ENCODE measurements around the gene SCGB3A2.
A peak's percentile ranks its signal among the peaks of the same experiment; 100 is the strongest.

The SCGB3A2 gene, protein sequence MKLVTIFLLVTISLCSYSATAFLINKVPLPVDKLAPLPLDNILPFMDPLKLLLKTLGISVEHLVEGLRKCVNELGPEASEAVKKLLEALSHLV

DNA sequence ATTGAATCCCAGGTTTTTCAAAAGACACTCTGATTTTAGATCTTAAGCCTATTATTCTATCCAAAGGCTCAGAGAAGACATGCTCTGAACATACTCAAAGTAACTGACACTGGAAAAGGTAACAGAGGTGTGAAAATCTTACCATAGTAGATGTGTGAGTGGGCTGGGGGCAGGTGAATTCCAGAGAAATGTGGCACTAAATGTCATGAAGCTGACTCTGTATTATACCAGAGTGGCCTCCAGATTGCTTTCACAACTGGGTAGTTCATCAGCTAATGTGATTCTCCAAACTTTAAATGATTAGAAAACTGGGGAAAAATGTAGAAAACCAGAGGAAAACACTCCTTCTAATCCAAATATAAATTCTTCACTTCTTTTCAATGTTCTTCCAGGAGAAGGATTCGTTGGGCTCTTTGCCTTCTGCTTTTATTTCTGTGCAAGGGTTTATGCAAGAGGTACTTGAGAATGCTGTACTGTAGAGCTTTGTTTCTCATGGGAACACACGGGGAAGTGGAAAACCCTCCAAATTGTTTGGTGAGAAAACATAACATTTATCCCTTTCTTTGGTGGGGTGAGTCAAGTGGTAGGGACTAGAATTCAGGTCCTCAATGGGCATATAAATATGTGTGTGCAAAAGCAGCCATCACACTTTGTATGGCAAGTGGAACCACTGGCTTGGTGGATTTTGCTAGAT, at the start of gene SCGB3A2:
TSS of gene SCGB3A2 (plus strand) at position 646 of the 694 bp plus-strand sequence. CDS start 93 bp downstream, outside the sequence.
- DNase-seq = no peak

DNA sequence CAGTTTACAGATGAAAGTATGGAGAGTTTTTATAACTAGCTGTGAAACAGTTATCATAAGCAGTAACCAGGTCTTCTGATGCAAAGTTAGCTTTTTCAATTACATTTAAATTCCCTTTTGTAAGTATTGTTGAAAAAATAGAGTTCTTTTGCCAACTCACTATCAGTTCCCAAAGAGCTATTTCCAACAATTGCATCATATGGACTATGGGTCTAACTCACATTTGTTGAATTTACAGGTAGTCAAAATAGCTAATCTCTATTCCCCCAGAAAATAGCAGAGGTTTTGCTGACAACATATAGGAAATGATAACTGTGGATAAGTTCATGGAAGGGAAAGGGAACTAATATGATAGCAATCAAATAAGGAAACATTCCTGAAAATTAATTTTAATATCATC, 48.5 kb upstream of the SCGB3A2 start:
- no peak for DNase-seq

DNA sequence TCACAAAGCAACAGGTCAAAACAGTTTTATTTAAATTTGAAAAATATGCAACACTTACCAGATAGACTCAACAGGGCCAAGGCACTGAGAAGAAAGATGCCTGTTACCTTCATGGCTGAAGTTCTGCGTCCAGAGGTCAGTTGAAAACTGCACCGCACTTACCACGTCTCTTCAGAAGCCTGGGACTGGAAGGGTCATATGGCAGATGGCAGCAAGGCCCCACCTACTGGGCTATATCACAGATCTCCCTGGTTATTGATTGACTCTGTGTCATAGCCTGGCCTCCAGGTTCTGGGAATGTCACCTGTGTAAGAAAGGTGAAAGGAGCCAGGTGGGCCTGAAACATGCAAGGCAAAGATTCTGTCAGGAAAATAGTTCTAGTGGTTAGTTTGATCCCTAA, 47.0 kb upstream of the SCGB3A2 start, which contains the start of gene SPINK1:
TSS of gene SPINK1 (minus strand) at position 207 of the 400 bp plus-strand sequence. CDS start at position 113, 94 bp downstream.
- no peak for DNase-seq

DNA sequence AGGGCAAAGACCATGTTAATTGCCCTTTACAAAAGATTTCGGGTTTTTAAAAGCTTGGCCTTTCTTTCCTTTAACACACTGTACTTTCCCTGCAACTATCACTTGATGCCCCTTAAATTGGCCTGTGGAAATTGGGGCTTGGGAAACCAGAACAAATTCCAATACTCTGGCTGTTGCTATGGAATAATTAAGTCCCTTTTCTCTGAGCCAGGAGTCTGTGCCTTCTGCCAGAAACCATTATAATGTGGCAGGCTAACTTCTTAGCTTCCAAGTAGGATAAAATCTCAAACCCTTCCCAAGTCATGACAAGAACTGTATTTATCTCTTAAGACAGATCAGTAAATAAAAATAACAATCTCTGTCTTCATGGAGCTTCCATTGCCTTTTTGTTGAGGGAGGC, 46.0 kb upstream of the SCGB3A2 start:
- no peak for DNase-seq

DNA sequence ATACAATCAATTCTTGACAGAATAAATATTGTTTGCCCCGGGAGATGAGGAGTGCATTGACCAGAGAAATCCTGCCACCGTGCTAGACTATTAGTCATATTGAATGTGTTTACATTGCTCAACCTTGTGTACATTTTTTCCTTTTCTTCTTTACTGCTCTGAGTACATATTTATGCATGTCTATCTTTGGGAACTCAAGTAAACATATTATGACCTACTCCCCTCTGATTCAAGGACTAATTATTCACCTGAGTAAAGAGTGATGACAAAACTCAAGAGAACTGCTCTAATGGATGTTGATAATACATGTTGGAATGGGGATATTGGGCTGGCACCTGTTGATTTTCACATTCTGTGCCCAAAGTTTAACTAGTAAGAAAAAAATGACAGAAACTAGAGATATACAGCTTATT, 43.1 kb upstream of the SCGB3A2 start:
- no peak for DNase-seq

DNA sequence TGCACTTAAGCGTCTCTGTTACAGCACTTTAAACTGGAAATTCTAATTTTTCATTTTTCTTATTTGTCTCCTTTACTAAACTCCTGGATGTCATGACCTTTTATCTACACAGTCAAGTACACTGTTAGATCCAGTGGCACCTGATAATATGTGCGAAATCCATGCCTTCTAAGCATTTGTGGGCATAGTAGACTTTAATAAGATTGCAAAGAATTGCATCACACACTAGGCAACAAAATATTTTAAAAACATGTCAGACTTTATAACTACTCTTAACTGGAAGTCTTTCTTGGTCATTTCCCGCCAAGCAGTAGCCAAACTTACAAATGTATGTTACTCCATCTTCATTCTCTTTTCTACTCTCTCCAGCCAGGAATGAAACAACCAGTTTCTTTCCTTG, 42.1 kb upstream of the SCGB3A2 start:
- DNase-seq = no peak

DNA sequence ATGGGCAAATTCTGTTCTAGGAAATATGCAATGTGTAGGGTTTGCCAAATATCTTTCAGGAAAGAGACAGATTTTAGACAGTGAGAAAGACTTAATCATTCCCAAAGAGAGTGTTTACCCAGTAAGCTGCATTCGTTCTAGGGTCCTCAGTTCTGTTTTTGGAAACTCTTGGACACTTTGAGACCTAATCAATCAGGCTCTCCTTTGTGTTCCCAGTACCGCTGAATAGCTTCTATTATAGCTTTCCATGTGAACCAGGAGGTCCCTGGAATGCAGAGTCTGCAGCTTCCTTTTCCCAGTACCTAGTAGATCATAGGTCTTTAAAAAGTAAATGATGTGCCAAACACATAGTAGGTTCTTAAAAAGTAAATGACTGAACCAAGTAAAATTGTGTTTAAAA, 35.6 kb upstream of the SCGB3A2 start:
- no peak for DNase-seq

DNA sequence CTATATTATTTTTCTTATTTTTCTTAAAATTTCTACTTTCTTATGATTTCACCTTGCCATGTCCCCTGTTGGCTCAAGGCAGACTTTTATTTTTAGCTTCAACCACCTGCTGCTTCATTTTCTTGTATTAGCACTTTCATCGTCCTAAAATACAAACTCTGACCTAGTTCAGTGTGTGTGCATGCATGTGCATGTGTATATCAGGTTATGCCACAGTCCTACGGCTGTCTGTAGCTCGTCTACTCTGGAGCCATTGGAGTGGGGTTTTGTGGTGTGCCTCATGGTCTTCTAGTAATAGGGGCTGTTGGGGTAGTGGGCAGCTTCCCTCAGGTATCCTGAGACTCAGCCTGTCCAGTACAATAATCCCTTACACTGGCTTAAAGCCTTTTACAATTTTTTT, 33.7 kb upstream of the SCGB3A2 start:
- DNase-seq = no peak

DNA sequence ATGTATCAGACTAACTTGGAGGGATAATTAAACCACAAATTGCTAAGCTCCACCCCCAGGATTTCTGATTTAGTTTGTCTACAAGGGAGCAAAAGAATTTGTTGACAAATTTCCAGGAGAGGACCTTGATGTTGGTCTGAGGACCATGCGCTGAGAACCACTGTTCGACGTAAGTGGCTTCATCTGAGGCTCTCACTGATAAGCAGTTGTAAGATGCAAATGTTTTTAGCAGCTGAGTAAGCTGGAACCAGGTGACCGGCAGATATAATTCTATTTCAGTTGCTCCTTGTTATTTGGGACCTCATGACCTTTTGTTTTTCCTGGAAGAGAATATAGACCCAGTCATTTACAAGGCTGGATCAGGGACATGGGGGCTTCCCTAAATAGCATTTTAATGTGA, 32.9 kb upstream of the SCGB3A2 start:
- no peak for DNase-seq

DNA sequence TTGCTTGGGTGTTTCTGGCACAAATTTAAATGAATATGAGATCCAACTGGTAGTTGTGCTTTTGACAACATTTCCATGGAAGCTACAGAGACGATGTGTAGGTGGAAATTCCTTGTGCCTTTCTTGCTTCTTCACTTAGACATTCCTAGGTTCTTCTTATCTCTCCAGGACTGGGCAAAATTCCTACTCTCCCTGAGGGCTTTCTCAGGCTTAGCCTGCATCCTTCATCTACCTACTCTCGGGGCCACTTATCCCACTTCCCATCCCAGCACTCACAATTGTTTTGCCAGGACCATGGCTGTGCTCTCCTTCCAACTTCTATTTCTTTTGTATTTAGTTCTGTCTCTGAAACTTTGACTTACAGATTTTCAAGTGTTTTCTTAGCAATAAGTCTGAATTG, 29.3 kb upstream of the SCGB3A2 start:
- no peak for DNase-seq

DNA sequence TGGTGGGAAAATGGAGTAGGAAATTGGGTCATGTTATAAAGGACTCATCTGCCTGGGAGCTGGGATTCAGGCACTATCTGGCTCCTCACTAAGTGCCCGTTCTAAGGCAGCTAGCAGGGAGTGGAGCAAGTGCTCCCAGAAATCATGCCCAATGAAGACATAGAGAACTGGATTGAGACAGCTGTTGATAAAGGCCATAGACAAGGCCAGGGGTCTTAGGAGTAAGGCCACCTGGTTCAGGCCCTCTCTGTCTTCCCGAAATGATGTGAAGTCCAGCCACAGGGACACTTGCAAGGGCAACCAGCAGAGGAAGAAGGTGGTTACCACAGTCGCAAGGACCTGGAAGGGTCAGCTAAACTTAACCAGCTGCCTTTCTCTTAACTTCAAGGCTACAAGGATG, 26.9 kb upstream of the SCGB3A2 start:
- no peak for DNase-seq

DNA sequence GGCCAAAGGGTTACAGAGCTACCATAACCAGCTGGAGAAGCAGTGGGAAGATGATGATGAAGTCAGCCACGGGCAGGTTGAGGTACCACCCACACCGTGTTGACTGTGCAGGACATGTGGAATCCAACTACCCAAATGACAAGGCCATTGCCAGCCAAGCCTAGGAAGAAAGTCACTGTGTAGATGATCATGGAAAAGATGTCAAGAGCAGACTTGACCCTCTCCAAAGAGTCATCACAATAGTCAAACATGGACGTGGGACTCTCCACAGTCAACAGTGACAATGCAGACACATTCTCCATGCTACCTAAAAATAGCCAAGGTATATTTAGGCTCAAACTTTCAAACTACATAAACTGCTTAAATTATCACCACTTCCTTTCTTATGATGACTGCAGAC, 26.1 kb upstream of the SCGB3A2 start:
- DNase-seq = no peak

DNA sequence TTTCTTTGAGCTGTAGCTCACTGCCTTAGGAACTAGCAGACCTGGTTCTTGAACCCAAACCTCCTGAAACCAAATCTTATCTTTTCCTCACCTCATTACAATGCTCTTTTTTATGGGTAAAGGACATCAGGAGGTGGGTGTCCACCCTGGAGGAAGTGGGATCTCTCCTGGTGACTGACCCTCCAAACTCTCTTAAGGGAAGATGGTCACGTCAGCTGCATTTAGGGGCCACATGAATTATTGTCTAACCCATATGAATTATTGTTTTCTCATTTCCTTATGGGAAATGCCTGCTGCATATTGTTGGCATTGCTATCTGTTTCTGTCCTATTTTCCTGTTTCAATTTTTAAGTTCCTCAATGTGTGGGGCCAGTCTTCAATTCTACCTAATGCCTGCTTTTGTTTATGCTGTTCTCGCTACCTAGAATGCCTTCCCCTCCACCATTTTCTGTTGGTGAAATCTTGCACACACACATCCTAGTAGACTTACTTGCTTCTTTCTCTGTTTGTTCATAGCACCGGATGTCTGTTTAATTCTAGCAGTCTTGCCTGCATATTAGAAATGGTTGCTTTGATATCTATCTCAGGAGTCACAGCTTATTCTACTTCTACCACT, 25.0 kb upstream of the SCGB3A2 start:
- no peak for DNase-seq

DNA sequence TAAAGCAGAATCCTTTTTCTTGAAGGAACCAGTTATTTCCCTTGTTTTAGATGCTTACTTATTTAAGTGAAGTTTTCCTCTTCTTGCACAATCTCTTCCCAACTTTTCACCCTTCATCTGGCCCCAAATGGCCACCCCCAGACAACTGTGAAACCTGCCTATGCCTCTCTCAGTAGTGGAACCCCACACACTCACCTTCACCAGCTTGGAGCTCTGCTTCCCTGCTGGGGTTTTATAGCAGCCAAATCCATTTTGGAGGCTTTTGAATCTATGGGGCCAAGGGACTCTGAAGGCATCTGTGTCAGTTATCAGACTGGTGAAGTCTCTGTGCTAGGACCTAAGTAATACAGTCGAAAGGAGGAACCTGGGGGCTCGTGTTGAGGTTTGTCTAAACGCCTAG, 24.2 kb upstream of the SCGB3A2 start:
- no peak for DNase-seq

DNA sequence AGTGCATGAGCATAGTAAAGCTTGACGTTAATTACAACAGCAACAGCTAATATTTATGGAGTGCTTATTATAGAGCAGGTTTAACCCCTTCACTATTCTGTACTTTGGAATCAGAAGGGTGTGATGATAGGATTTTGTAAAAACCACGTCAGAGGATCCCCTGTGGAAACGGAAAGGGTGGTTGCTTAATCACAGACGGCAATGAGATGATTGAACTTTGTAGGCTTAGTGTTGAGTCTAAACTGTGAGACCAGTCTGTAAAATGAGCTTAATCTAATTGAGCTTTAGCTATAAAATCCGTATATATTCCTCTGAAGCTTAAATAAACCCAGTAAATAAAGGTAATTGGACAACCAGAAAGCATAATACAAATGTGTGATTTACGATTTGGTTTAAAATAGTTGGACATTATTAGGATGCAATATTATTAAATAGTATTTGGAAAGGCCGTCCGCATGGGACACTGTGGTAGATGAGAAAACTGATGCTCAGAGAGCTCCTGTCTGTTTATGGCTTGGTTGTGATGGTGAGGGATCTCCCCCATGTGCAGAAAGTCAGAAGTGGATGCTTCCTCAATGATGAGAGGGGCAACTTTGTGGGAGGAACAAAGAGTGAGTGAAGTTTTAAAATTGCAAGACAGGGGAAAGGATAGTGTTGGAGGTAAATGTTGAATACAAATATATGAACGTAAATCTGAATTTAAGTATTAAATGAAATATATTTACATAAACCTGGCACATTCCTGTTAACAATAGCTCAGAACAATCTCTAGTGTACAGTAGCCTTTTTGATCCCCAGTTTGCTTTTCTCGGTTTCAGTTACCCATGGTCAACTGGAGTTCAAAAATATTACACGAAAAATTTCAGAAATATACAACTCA, 23.4 kb upstream of the SCGB3A2 start:
- DNase-seq = no peak

DNA sequence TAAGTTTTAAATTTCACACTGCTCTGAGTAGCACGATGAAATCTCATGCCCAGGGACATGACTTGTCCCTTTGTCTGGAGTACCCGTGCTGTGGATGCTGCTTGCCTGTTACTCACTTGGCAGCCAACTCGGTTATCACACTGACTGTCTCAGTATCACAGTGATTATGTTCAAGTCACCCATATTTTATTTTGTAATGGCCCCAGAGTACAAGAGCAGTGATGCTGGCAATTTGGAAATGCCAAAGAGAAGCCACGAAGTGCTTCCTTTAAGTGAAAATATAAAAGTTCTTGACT, 22.8 kb upstream of the SCGB3A2 start:
- no peak for DNase-seq

DNA sequence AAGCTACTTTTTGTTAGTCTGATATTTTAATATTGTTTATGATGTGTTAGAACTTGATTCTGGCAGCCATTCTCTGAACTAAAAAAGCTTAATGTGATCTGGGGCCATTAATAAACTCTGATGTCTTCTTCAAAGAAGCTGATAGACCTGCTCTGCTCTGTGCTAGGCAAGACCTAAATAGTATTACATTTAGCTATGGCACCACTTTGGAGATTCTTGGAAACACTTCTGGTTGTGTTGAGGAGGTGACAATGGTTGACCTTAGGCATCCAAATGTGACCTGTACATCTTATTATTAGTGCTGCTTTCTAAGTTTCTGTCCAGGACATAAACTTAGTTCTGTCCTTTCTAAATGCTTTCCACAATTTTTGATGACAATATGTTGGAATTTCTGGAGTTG, 21.7 kb upstream of the SCGB3A2 start:
- no peak for DNase-seq

DNA sequence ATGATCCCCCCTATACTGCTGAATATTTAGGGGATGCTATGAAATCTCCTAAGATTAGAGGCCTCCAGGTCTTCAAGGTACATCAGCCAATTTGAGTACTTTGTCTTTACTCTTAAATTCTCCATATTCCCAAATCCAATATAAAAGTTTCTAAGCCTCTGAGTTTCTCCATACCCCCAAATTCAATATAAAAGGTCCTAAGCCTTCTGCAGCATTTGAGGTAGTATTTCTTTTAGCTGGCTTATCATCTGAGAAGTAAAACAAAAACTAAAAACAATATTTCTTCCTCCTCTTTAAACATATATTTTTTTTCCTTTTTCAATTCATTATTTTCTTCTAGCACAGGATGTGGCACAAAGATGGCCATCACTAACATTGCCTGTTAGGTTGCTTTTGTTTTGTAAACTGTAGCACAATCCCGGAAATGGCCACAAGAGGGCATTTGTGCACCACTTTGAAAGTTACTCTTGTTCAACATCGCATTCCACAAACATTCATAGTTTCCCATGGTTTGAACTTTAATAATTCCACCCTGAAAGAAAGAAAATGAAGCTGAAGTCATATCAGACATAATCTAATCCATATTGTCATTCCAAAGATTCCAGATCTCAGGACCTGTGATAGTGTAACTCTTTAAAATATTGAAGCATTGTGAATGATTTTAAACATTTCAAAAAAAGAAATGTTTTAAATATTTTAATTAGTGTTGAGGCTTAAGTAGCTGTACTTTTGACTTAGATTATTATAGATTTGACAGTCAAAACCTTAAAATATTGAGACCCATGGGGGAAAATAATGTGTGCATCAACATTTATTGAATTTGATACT, 21.0 kb upstream of the SCGB3A2 start:
- DNase-seq = peak; percentile 56

DNA sequence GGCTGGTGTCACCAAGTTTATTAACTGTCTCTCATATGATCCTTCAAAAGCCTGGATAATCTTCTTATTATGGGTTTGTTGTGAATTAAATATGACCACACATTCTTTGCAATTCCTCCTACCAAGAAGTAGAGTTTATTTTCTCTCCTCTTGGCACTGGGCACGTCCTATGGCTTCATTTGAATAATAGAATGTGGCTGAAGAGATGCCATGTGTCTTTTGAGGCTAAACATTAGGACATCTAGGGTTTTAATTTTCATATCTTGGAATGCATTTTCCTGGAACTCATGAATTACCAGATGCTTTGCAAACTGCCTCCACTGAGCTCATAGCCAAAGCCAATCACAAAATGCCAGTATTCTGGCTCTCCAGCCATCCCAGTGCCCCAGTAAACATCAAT, 19.9 kb upstream of the SCGB3A2 start:
- DNase-seq = no peak

DNA sequence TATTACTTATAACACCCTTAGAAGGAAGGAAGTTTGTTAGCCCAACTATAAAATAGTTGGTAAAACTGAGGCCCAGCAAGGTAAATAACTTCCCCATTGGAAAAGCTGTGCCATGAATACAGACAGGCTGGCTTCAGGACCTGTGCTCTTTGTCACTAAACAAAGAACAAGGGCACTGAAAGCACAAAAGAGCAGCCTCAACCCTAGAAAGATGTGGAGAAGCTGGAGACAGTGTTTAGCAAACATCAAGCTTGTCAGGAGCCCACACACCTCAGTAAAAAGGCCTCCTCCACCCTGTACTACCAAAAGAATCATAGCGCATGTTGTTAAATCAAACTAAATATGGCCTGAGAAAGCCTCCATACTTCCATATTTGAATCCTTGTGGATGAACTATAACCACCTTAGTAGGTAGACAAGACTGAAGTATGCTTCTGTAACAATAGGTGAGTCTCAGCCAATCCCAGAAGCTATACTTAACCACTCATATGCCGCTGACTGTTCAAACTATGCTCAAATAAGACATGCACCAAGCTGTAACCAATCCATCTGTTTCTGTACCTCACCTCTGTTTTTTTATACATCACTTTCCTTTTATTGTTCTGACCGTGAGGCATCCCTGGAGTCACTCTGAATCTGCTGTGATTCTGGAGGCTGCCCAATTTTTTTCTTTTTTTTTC, 18.4 kb upstream of the SCGB3A2 start:
- no peak for DNase-seq

DNA sequence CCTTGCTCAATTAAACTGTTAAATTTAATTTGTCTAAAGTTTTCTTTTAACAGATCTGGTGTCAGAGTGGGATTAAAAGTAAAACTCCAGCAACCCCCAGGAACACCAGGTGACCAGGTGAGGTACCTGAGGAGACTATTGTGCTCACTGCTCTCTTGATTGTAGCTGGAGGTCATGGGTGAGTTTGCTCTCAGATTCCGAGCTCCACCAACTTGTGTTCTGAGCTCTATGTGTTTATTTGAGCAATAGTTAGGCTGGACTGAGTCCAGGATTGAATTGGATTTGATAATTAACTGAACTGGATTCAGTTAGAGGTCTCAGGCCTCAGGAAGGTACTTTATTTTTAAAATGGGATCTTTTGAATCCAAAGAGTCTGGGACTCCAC, 17.9 kb upstream of the SCGB3A2 start:
- no peak for DNase-seq

DNA sequence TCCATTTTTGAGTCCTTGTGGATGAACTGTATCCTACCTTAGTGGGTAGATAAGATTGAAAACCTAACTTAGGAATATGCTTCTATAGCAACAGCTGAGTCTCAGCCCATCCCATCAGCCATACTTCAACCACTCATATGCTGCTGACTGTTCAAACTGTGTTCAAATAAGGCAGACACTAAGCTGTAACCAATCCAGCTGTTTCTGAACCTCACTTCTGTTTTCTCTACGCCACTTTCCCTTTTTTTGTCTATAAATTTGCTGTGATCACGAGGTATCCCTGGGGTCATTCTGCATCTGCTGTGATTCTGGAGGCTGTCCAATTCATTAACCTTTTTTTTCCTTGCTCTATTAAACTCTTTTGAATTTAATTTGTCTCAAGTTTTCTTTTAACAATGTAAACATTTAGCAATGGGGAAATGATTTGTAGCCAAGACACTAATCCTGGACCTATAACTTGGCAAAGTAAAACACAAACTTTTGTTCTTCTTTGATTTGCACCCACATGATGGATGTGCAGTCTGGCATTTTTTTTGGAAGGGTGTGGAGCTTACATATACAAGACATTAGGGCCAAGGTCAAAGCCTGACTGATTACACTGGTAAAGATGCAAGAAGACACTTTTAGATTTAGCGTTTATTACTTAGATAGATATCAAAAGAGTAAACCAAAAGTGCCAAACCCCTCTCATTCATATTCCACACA, 14.9 kb upstream of the SCGB3A2 start:
- no peak for DNase-seq
